ENCODE measurements around the gene SLC25A44.

DNA sequence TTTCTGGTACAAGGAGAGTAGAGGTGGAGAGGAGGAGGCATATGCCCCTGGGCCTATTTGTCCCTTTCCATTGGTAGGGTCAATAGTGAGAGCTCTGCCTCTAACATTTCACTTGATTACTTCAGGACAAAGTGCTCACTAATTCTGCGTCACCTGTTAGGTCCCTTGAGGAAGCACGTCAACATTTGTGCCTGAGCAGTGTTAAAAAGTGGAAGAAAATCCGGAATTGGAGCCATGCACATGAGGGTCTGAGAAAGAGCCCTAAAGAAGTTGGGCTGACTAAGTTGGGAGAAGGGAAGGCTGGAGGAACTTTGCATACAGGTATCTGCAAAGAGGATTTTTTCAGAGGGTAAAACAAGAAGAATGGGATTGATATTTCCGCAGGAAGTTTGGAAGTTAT is 1.9 kb downstream of the SLC25A44 start:
- TF ChIP-seq GATA2 (IDR thresholded peaks at IDR 0.05; ENCODE audit: low read depth, low read length) (no peak), GATA3 (IDR thresholded peaks at IDR 0.05; ENCODE audit: low read depth, low read length) (no peak)

All from SH-SY5Y (cell line).